ENCODE measurements around the gene CCDC142. TPM values are rescaled to one million over a fixed set of nuclear protein-coding genes. Genes with fewer than 3 reads are reported as not detected.

Gene CCDC142
- total and polyA plus RNA-seq, 9 of the 15 experiments (the other 6 are each of a cell fraction or from before 2014, with no cell fraction given), result 0.55 to 11.7 (median 7.2) TPM

DNA sequence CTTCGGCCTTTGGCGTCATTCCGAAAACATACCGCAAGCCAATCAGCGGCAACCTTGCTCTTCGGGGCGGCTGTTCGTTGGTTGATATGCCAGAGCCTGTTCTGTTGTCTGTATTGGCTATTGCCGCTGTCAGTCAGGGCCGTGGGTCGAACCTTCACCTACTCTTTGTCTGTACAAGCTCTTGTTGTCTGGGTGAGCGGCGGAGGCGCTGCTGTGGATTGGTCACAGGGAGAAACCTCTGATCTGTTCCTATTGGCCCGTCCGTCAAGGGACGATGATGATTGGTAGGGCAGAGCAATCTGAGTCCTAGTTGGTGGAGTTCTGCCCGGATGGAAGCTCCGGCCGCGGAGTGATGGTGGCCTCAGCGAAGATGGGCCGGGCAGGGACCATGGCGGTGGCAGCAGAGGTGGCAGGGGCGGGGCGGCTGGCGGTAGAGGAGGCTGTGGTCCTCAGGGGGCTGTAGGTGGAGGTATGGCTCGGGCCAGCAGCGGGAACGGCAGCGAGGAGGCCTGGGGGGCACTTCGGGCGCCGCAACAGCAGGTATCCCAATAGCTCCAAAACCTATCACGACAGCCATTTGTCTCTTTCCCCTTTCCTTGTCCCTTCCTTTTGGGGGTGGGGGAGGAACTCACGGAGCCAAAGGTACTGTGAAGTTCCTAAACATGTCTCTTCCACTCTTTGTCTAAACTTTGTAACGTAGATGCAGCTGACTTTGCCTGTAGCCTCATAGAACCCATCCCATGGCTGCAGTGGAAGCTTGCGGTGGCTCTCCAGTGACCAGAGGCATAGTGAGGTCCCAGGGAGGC is 24.5 kb downstream of the CCDC142 start, which contains the start of gene WBP1 (continued):
- TF ChIP-seq, protein P1, sequence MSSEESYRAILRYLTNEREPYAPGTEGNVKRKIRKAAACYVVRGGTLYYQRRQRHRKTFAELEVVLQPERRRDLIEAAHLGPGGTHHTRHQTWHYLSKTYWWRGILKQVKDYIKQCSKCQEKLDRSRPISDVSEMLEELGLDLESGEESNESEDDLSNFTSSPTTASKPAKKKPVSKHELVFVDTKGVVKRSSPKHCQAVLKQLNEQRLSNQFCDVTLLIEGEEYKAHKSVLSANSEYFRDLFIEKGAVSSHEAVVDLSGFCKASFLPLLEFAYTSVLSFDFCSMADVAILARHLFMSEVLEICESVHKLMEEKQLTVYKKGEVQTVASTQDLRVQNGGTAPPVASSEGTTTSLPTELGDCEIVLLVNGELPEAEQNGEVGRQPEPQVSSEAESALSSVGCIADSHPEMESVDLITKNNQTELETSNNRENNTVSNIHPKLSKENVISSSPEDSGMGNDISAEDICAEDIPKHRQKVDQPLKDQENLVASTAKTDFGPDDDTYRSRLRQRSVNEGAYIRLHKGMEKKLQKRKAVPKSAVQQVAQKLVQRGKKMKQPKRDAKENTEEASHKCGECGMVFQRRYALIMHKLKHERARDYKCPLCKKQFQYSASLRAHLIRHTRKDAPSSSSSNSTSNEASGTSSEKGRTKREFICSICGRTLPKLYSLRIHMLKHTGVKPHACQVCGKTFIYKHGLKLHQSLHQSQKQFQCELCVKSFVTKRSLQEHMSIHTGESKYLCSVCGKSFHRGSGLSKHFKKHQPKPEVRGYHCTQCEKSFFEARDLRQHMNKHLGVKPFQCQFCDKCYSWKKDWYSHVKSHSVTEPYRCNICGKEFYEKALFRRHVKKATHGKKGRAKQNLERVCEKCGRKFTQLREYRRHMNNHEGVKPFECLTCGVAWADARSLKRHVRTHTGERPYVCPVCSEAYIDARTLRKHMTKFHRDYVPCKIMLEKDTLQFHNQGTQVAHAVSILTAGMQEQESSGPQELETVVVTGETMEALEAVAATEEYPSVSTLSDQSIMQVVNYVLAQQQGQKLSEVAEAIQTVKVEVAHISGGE (CRISPR knock-in tag; IDR thresholded peaks at IDR 0.05), result peak in 2 of 3 experiments; percentile 37 to 84; a peak in 3 of 6 replicates
- no peak for TF ChIP-seq ZNF263 (CRISPR knock-in tag; IDR thresholded peaks at IDR 0.05; ENCODE audit: borderline replicate concordance)
- no peak for TF ChIP-seq DDX20 (tag; IDR thresholded peaks at IDR 0.05; ENCODE audit: low read depth)
- no peak for TF ChIP-seq NFXL1 (CRISPR knock-in tag; IDR thresholded peaks at IDR 0.05)
- TF ChIP-seq HSF4 (CRISPR knock-in tag; IDR thresholded peaks at IDR 0.05; ENCODE audit: borderline replicate concordance), result no peak
- TF ChIP-seq, protein P2, sequence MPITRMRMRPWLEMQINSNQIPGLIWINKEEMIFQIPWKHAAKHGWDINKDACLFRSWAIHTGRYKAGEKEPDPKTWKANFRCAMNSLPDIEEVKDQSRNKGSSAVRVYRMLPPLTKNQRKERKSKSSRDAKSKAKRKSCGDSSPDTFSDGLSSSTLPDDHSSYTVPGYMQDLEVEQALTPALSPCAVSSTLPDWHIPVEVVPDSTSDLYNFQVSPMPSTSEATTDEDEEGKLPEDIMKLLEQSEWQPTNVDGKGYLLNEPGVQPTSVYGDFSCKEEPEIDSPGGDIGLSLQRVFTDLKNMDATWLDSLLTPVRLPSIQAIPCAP (CRISPR knock-in tag; IDR thresholded peaks at IDR 0.05; ENCODE audit: borderline replicate concordance), result no peak
- peak; percentile 81 for TF ChIP-seq FOXM1 (IDR thresholded peaks at IDR 0.05; ENCODE audit: low read depth)
- no peak for TF ChIP-seq FOXM1 (CRISPR knock-in tag; IDR thresholded peaks at IDR 0.05; ENCODE audit: low read depth)
- TF ChIP-seq ZNF561 (CRISPR knock-in tag; conservative IDR thresholded peaks at IDR 0.05), result no peak
- no peak for TF ChIP-seq SMAD3 (CRISPR knock-in tag; conservative IDR thresholded peaks at IDR 0.05)
- no peak for TF ChIP-seq PHF20 (IDR thresholded peaks at IDR 0.05; ENCODE audit: partially characterized antibody)
- TF ChIP-seq NR1H2 (CRISPR knock-in tag; IDR thresholded peaks at IDR 0.05), result no peak
- TF ChIP-seq ZNF551 (CRISPR knock-in tag; IDR thresholded peaks at IDR 0.05), result no peak
- TF ChIP-seq ATF7 (IDR thresholded peaks at IDR 0.05), result peak; percentile 79
- no peak for TF ChIP-seq CHD1 (IDR thresholded peaks at IDR 0.05; ENCODE audit: low read length)
- TF ChIP-seq SP1 (CRISPR knock-in tag; IDR thresholded peaks at IDR 0.05), result no peak
- no peak for TF ChIP-seq ZBTB7A (IDR thresholded peaks at IDR 0.05; ENCODE audit: borderline replicate concordance, control insufficient read depth, low read depth, low read length)
- TF ChIP-seq NONO (IDR thresholded peaks at IDR 0.05; ENCODE audit: low read depth in 2 of 2, low read length in 1 of 2), result no peak
- no peak for TF ChIP-seq ZNF780A (CRISPR knock-in tag; IDR thresholded peaks at IDR 0.05)
- no peak for TF ChIP-seq ZNF3 (CRISPR knock-in tag; IDR thresholded peaks at IDR 0.05)
- TF ChIP-seq FOXP1 (CRISPR knock-in tag; IDR thresholded peaks at IDR 0.05), result no peak
- TF ChIP-seq, protein P3, sequence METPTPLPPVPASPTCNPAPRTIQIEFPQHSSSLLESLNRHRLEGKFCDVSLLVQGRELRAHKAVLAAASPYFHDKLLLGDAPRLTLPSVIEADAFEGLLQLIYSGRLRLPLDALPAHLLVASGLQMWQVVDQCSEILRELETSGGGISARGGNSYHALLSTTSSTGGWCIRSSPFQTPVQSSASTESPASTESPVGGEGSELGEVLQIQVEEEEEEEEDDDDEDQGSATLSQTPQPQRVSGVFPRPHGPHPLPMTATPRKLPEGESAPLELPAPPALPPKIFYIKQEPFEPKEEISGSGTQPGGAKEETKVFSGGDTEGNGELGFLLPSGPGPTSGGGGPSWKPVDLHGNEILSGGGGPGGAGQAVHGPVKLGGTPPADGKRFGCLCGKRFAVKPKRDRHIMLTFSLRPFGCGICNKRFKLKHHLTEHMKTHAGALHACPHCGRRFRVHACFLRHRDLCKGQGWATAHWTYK (CRISPR knock-in tag; IDR thresholded peaks at IDR 0.05), result no peak
- TF ChIP-seq OTX1 (CRISPR knock-in tag; IDR thresholded peaks at IDR 0.05), result no peak

All from K562 (cell line).